ES-I3 (cell line): Measurements from ENCODE around the gene HLTF.

ENCODE experiments used
- H3K36me3 ChIP-seq: 2 replicates; pipeline ENCODE4 v1.6.1; 2013; ENCODE audit warnings: mild to moderate bottlenecking, low read length, control low read depth, moderate library complexity; ENCODE audit not compliant: insufficient read depth
- H3K4me1 ChIP-seq: 2 replicates; pipeline ENCODE4 v1.6.1; 2013; ENCODE audit warnings: mild to moderate bottlenecking, control low read depth, low read length; ENCODE audit not compliant: insufficient read depth
- H3K9ac ChIP-seq: 2 replicates; pipeline ENCODE4 v1.6.1; 2013; ENCODE audit warnings: low read depth, mild to moderate bottlenecking, low read length, moderate library complexity
- H3K9me3 ChIP-seq: 2 replicates; pipeline ENCODE4 v1.6.1; 2013; ENCODE audit warnings: mild to moderate bottlenecking, low read length, moderate library complexity; ENCODE audit not compliant: control insufficient read depth, insufficient read depth

Gene HLTF

GRCh38 chr3:149086232-149086988 lies at the start of gene HLTF:
Gene HLTF (minus strand): TSS chr3:149086533. CDS start chr3:149086336, 197 bp downstream.
- H3K36me3 ChIP-seq: no peaks in the 10 kb centered on the region
- H3K9me3 ChIP-seq: peaks cover 4% of the 10 kb centered on the region; the same call in 1 of the 2 replicates
- H3K4me1 ChIP-seq: no peaks in the 10 kb centered on the region
- peak within 1 kb of the TSS; percentile 69 for H3K9ac ChIP-seq

GRCh38 chr3:149134575-149134974 lies 48.2 kb upstream of the HLTF start:
- Histone ChIP-seq H3K9ac (no peak overlapping the region), H3K36me3 (no peaks in the 10 kb centered on the region)

GRCh38 chr3:149131589-149131988 lies 45.3 kb upstream of the HLTF start:
- Histone ChIP-seq H3K36me3 (no peaks in the 10 kb centered on the region), H3K9ac (0 out of 2 replicates have a peak overlapping the region, but pooled peaks have one; percentile 96), H3K9me3 (no peaks in the 10 kb centered on the region), H3K4me1 (peaks cover 13% of the 10 kb centered on the region)

More at GRCh38 chr3:149134575-149134974, 48.2 kb upstream of the HLTF start:
- no peaks in the 10 kb centered on the region for H3K9me3 ChIP-seq
- peaks cover 19% of the 10 kb centered on the region for H3K4me1 ChIP-seq

- Histone ChIP-seq H3K9me3 (no peaks in the 10 kb centered on the region), H3K9ac (peak within 1 kb of the TSS; percentile 96), H3K36me3 (no peaks in the 10 kb centered on the region), H3K4me1 (peaks cover 13% of the 10 kb centered on the region)
These were observed 43.2 kb upstream of the HLTF start, which contains the start of gene HPS3 for GRCh38 chr3:149129326-149130205. Gene HPS3 (plus strand): TSS chr3:149129638. CDS start chr3:149129724, 86 bp downstream.

- peak overlapping the region; percentile 96; the same call in 1 of the 2 replicates for H3K9ac ChIP-seq
- no peaks in the 10 kb centered on the region for H3K9me3 ChIP-seq
- H3K36me3 ChIP-seq: no peaks in the 10 kb centered on the region
- H3K4me1 ChIP-seq: peaks cover 13% of the 10 kb centered on the region
These were observed 42.5 kb upstream of the HLTF start for GRCh38 chr3:149128821-149129220.

- Histone ChIP-seq H3K4me1 (no peaks in the 10 kb centered on the region), H3K36me3 (no peaks in the 10 kb centered on the region), H3K9me3 (no peaks in the 10 kb centered on the region), H3K9ac (no peak overlapping the region)
These were observed 36.6 kb upstream of the HLTF start for GRCh38 chr3:149122721-149123578.

- H3K9ac ChIP-seq: no peak overlapping the region
- 0 out of 2 replicates have a peak, but pooled peaks cover under 1% of the 10 kb centered on the region for H3K4me1 ChIP-seq
- no peaks in the 10 kb centered on the region for H3K36me3 ChIP-seq
- no peaks in the 10 kb centered on the region; the same call in 1 of the 2 replicates for H3K9me3 ChIP-seq
These were observed 34.0 kb upstream of the HLTF start for GRCh38 chr3:149120051-149120972.

GRCh38 chr3:149119466-149119865 lies 33.1 kb upstream of the HLTF start:
- Histone ChIP-seq H3K9ac (no peak overlapping the region), H3K36me3 (no peaks in the 10 kb centered on the region), H3K9me3 (no peaks in the 10 kb centered on the region; the same call in 1 of the 2 replicates), H3K4me1 (peaks cover 8% of the 10 kb centered on the region; the same call in 1 of the 2 replicates)

GRCh38 chr3:149118724-149119123 lies 32.4 kb upstream of the HLTF start:
- Histone ChIP-seq H3K9me3 (no peaks in the 10 kb centered on the region; the same call in 1 of the 2 replicates), H3K9ac (no peak overlapping the region), H3K4me1 (peaks cover 9% of the 10 kb centered on the region; the same call in 1 of the 2 replicates), H3K36me3 (no peaks in the 10 kb centered on the region)

- H3K9me3 ChIP-seq: no peaks in the 10 kb centered on the region; the same call in 1 of the 2 replicates
These were observed 28.8 kb upstream of the HLTF start for GRCh38 chr3:149115114-149115513.

GRCh38 chr3:149114458-149114857 lies 28.1 kb upstream of the HLTF start:
- Histone ChIP-seq H3K36me3 (no peaks in the 10 kb centered on the region), H3K4me1 (peaks cover 9% of the 10 kb centered on the region; the same call in 1 of the 2 replicates), H3K9me3 (no peaks in the 10 kb centered on the region; the same call in 1 of the 2 replicates), H3K9ac (no peak overlapping the region)

More at GRCh38 chr3:149115114-149115513, 28.8 kb upstream of the HLTF start:
- H3K4me1 ChIP-seq: peaks cover 9% of the 10 kb centered on the region; the same call in 1 of the 2 replicates
- no peaks in the 10 kb centered on the region for H3K36me3 ChIP-seq
- H3K9ac ChIP-seq: no peak overlapping the region

GRCh38 chr3:149104484-149104883 lies 18.2 kb upstream of the HLTF start:
- no peak overlapping the region for H3K9ac ChIP-seq
- peaks cover 5% of the 10 kb centered on the region for H3K9me3 ChIP-seq
- H3K4me1 ChIP-seq: no peaks in the 10 kb centered on the region
- no peaks in the 10 kb centered on the region for H3K36me3 ChIP-seq

GRCh38 chr3:149101641-149102040 lies 15.3 kb upstream of the HLTF start:
- Histone ChIP-seq H3K36me3 (no peaks in the 10 kb centered on the region), H3K9ac (no peak overlapping the region), H3K9me3 (no peaks in the 10 kb centered on the region; the same call in none of the 2 replicates), H3K4me1 (no peaks in the 10 kb centered on the region)
